Natural killer cell (primary cell): Measurements from ENCODE around the gene AGXT. TPM values are rescaled to one million over a fixed set of nuclear protein-coding genes. Genes with fewer than 3 reads are reported as not detected.

Experiments used
- ATAC-seq, 3 donors: fragments of 150-1000 bp in 2 of 3; fragments of 200-7000 bp in 1 of 3; cut with Tn5 transposase; 1 replicate in 1 of 3; 2 replicates in 2 of 3; pipeline ENCODE4 v1.10.0; 2021; ENCODE audit warnings: mild to moderate bottlenecking in 2 of 3, moderate library complexity in 2 of 3
- DNase-seq, 2 donors: peaks; one replicate each; pipeline versions ENCODE4 v3.0.0 to v3.0.0-alpha.2; 2013 to 2021; ENCODE audit warnings: mixed read lengths in 1 of 2
- H3K27ac ChIP-seq: one replicate; pipeline ENCODE4 v1.5.1; 2013; ENCODE audit warnings: mild to moderate bottlenecking, low read length
- H3K27me3 ChIP-seq: one replicate; pipeline ENCODE4 v1.6.1; 2013; ENCODE audit warnings: low read length; ENCODE audit not compliant: control insufficient read depth, insufficient read depth
- H3K36me3 ChIP-seq: one replicate; pipeline ENCODE4 v1.6.1; 2013; ENCODE audit warnings: low read length; ENCODE audit not compliant: control insufficient read depth, insufficient read depth
- H3K4me1 ChIP-seq: one replicate; pipeline ENCODE4 v1.6.1; 2013; ENCODE audit warnings: low read length; ENCODE audit not compliant: control insufficient read depth, insufficient read depth
- H3K4me3 ChIP-seq: one replicate; pipeline ENCODE4 v1.5.1; 2013; ENCODE audit warnings: low read length
- H3K9me3 ChIP-seq: one replicate; pipeline ENCODE4 v1.6.1; 2013; ENCODE audit warnings: low read length; ENCODE audit not compliant: control insufficient read depth, insufficient read depth
- H3K27ac Mint-ChIP-seq, 2 donors: one replicate each; pipeline ENCODE4 v1.8.0; 2022; ENCODE audit warnings: mild to moderate bottlenecking in 2 of 2, mixed read lengths in 2 of 2, moderate library complexity in 1 of 2
- H3K27me3 Mint-ChIP-seq, 2 donors: one replicate each; pipeline ENCODE4 v1.8.0; 2022; ENCODE audit warnings: low read depth in 2 of 2, mixed read lengths in 2 of 2
- H3K36me3 Mint-ChIP-seq: one replicate; pipeline ENCODE4 v1.8.0; 2022; ENCODE audit warnings: mixed read lengths
- H3K4me1 Mint-ChIP-seq, 2 donors: one replicate each; pipeline ENCODE4 v1.8.0; 2022; ENCODE audit warnings: mixed read lengths in 2 of 2
- H3K4me3 Mint-ChIP-seq: one replicate; pipeline ENCODE4 v1.8.0; 2022; ENCODE audit warnings: mild to moderate bottlenecking, moderate library complexity, mixed read lengths
- H3K9me3 Mint-ChIP-seq, 2 donors: one replicate each; pipeline ENCODE4 v1.8.0; 2022; ENCODE audit warnings: mixed read lengths in 2 of 2
- WGBS: methylation state at CpG from one replicate; pipeline ENCODE4 v1.1.7; 2013; ENCODE audit warnings: missing lambda C conversion rate; ENCODE audit not compliant: insufficient coverage; 5-methylcytosine and 5-hydroxymethylcytosine counted together
- intact Hi-C: fragments of 100-400 bp; cut with micrococcal nuclease; formaldehyde crosslinking; loops from one replicate; pipeline ENCODE4 v1.14.2; 2022
- total RNA-seq, 4 donors: library from RNA; stranded (reverse); fragments of 120-200 nt in 1 of 4; gene quantifications; one replicate each; pipeline versions ENCODE4 v1.2.3 to v1.2.4, GENCODE V29; 2013 to 2022
- TF ChIP-seq, protein P1 (sequence below): fragments of 200-600 bp; IDR thresholded peaks from one replicate; pipeline ENCODE4 v1.8.0; 2022; ENCODE audit warnings: antibody characterized with exemption

AGXT gene
- total RNA-seq, 3 donors from 2014 or later (not counting 1 experiment from before 2014, with no cell fraction given): not detected

- Histone ChIP-seq H3K27me3 (peaks cover 19% of the 10 kb centered on the region), H3K27ac (peak overlapping the region; percentile 25), H3K4me3 (peak overlapping the region; percentile 3), H3K9me3 (no peaks in the 10 kb centered on the region), H3K36me3 (no peaks in the 10 kb centered on the region), H3K4me1 (peaks cover 14% of the 10 kb centered on the region)
- 1% methylated on average over 54 of the region's 54 CpGs for WGBS
- TF ChIP-seq, protein P1, sequence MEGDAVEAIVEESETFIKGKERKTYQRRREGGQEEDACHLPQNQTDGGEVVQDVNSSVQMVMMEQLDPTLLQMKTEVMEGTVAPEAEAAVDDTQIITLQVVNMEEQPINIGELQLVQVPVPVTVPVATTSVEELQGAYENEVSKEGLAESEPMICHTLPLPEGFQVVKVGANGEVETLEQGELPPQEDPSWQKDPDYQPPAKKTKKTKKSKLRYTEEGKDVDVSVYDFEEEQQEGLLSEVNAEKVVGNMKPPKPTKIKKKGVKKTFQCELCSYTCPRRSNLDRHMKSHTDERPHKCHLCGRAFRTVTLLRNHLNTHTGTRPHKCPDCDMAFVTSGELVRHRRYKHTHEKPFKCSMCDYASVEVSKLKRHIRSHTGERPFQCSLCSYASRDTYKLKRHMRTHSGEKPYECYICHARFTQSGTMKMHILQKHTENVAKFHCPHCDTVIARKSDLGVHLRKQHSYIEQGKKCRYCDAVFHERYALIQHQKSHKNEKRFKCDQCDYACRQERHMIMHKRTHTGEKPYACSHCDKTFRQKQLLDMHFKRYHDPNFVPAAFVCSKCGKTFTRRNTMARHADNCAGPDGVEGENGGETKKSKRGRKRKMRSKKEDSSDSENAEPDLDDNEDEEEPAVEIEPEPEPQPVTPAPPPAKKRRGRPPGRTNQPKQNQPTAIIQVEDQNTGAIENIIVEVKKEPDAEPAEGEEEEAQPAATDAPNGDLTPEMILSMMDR: no peak
- DNase-seq (peak; percentile 95 to 99), ATAC-seq (peak; percentile 92 to 96 (median 93))
- Mint-ChIP-seq H3K4me3 (peak overlapping the region; percentile 49), H3K36me3 (no peaks in the 10 kb centered on the region), H3K4me1 (peaks cover 5 to 11% of the 10 kb centered on the region in 2 donors), H3K27ac (peak overlapping the region; percentile 76 to 90), H3K27me3 (peaks cover 11 to 24% of the 10 kb centered on the region in 2 donors), H3K9me3 (no peaks in the 10 kb centered on the region)
- intact Hi-C loops: loop anchor here (1.0 kb wide), 1 partner anchor 271 kb away; no protein-coding TSS in a partner anchor
These were observed 36.4 kb upstream of the AGXT start for GRCh38 chr2:240832205-240832727.

- 83% methylated on average over 13 of the region's 13 CpGs for WGBS
- DNase-seq (no peak), ATAC-seq (no peak)
- Histone ChIP-seq H3K4me1 (peaks cover 14% of the 10 kb centered on the region), H3K36me3 (no peaks in the 10 kb centered on the region), H3K27ac (peak overlapping the region; percentile 25), H3K27me3 (peaks cover 11% of the 10 kb centered on the region), H3K9me3 (no peaks in the 10 kb centered on the region), H3K4me3 (no peak overlapping the region)
- Mint-ChIP-seq H3K27ac (peak overlapping the region; percentile 76 to 90), H3K9me3 (no peaks in the 10 kb centered on the region), H3K4me3 (no peak overlapping the region), H3K4me1 (peaks cover 5 to 11% of the 10 kb centered on the region in 2 donors), H3K36me3 (no peaks in the 10 kb centered on the region), H3K27me3 (peaks cover 7 to 16% of the 10 kb centered on the region in 2 donors)
- intact Hi-C loops: loop anchor here (1.0 kb wide), 1 partner anchor 272 kb away; no protein-coding TSS in a partner anchor
- TF ChIP-seq, protein P1: no peak
These were observed 35.6 kb upstream of the AGXT start for GRCh38 chr2:240832921-240833494.

GRCh38 chr2:240833724-240834285 lies 34.8 kb upstream of the AGXT start:
- Histone ChIP-seq H3K27me3 (peaks cover 5% of the 10 kb centered on the region), H3K36me3 (no peaks in the 10 kb centered on the region), H3K4me3 (no peak overlapping the region), H3K4me1 (peaks cover 14% of the 10 kb centered on the region), H3K9me3 (no peaks in the 10 kb centered on the region), H3K27ac (no peak overlapping the region)
- no peaks in the 10 kb centered on the region for H3K9me3 Mint-ChIP-seq
- H3K4me3 Mint-ChIP-seq: no peak overlapping the region
- ATAC-seq: no peak
- H3K36me3 Mint-ChIP-seq: no peaks in the 10 kb centered on the region
- DNase-seq: no peak
- peaks cover 3 to 10% of the 10 kb centered on the region in 2 donors for H3K27me3 Mint-ChIP-seq
- intact Hi-C loops: no loop called here
- H3K4me1 Mint-ChIP-seq: peaks cover 5 to 11% of the 10 kb centered on the region in 2 donors
- TF ChIP-seq, protein P1: no peak
- WGBS: 91% methylated on average over 7 of the region's 8 CpGs
- H3K27ac Mint-ChIP-seq: peak overlapping the region in 1 of 2 donors; percentile 90
